ENCODE results near the gene HENMT1.

HENMT1 gene

GRCh38 chr1:108627951-108628350, 32.9 kb downstream of the HENMT1 start:
- DNase-seq (ENCODE audit: low read depth in 2 of 2) = no peak

DNA sequence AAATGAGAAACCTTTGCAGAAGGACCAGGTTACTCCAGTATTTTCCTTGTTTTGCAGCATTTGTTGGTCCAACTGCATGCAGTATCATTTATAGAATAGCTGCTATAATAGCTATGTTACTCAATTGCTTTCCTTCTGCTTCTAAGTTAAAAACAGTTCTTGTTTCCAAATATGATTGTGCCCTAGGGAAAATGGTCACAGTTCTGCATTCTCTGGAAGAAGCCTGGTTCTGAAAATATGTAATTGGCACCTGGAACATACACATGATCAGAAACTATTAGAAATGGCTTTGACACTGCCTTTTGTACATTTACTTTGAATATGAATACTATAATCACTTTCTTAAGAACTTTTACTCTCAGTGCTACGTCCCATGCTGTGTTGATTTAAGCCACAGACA, 33.6 kb downstream of the HENMT1 start:
- no peak for DNase-seq (ENCODE audit: low read depth in 2 of 2)

- DNase-seq (ENCODE audit: low read depth in 2 of 2) = no peak
Observed at GRCh38 chr1:108624069-108624468, 36.8 kb downstream of the HENMT1 start.

- DNase-seq (ENCODE audit: low read depth in 2 of 2) = no peak
Observed at GRCh38 chr1:108617724-108618056, 43.2 kb downstream of the HENMT1 start.

DNA sequence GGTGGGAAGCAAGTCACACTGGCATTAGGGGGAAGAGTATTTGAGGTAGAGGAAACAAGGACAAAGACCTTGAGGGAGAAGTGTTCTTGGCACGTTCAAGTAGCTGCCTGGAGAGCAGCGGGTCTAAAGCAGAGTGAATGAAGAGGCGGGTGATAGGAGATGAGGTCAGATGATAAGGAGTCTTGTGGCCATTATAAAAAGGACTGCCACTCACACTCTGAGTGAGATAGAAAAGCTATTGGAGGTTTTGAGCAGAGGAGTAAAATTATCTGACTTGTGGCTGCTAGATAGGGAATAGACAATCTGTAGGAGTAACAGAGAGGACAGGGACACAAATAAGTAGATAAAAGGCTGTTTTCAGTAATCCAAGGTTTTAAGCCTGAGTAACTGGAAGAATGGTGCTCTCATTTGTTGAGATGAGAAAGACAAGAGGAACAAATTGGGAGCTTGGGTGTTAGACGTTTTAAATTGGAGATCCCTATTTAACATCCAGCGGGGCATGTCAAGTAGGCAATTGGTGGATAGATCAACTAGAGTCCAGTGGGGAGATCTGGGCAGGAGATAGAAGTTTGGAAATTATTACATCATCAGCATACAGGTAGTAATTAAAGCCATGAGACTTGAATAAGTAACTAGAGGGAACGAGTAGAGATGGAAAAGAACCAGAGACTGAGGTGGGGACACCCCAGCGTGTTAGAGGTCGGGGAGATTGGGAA, 43.7 kb downstream of the HENMT1 start:
- DNase-seq (ENCODE audit: low read depth in 2 of 2) = no peak

DNA sequence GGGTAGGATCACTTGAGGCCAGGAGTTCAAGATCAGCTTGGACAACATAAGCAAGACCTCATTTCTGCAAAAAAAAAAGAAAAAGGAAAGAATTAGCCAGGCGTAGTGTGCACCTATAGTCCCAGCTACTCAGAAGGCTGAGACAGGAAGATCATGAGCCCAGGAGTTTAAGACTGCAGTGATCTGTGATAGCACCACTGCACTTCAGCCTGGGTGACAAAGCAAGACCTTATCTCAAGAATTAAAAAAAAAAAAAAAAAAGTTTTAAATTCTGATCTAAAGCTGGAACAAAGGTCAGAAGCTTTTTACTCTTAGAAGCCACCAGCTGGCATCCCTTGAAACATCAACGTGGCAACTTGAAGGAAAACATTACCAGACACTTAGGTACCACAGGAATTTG, 45.3 kb downstream of the HENMT1 start:
- DNase-seq (ENCODE audit: low read depth in 2 of 2) = no peak

DNA sequence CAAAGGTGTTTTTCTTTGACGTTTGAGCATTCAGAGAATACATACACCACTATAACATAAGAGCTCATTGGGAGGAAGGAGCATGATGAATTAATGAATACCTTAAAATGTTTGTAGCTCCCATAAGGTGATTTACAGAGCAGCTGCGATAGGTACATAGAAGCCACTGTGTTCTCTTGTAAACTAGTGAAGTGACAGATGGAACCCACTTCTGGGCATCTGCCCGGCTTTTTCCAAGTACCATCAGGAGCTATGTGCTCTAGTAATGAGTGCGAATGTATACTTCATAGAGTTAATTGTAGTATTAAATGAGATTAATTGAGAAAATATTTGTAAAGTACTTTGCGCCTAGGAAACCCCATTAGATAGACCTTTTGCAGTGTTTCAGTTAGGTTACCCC, 48.4 kb downstream of the HENMT1 start:
- DNase-seq (ENCODE audit: low read depth in 2 of 2) = no peak

GRCh38 chr1:108611984-108612383, 48.9 kb downstream of the HENMT1 start:
- DNase-seq (ENCODE audit: low read depth in 2 of 2) = no peak

DNA sequence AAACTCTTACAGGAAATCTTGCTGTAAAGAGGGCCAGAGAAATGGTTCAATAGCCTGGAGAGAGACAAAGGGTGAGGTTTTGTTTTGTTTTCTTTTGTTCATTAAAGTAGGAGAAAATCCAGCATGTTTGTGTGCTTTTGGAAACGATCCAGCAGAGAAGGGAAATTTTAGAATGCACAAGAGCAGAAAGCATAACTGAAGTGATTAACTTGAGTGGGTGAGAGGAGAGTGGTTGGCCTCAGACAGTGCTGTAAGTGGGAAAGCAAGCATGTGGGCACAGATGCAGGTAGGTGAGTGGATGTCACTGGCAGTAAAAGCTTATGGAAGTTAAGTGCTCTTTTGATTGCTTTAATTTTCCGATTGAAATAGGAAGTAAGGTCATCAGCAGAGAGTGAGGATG, 50.8 kb downstream of the HENMT1 start:
- DNase-seq (ENCODE audit: low read depth in 2 of 2) = no peak

- no peak for DNase-seq (ENCODE audit: low read depth in 2 of 2)
Observed at GRCh38 chr1:108609483-108610049, 51.3 kb downstream of the HENMT1 start.

DNA sequence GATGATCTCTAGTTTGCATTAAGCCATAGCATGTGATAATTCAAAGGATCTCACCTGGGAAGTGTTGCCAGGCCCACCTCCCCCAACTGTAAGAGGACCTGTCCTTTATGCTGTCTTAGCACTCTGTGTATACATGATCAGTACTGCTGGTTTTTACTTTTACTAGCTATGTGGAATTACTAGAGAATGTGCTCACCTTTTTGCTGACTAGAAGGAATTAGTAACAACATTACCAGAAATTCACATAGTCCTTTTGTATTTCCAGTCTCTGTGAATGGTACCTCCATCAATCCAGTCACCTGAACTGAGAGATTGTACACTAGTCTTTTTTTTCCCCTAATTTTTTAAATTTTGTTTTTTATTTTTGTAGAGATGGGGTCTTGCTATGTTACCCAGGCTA, 54.4 kb downstream of the HENMT1 start:
- no peak for DNase-seq (ENCODE audit: low read depth in 2 of 2)

GRCh38 chr1:108605633-108606032, 55.3 kb downstream of the HENMT1 start:
- DNase-seq (ENCODE audit: low read depth in 2 of 2) = no peak

- no peak for DNase-seq (ENCODE audit: low read depth in 2 of 2)
Observed at GRCh38 chr1:108601708-108602410, 59.0 kb downstream of the HENMT1 start.

DNA sequence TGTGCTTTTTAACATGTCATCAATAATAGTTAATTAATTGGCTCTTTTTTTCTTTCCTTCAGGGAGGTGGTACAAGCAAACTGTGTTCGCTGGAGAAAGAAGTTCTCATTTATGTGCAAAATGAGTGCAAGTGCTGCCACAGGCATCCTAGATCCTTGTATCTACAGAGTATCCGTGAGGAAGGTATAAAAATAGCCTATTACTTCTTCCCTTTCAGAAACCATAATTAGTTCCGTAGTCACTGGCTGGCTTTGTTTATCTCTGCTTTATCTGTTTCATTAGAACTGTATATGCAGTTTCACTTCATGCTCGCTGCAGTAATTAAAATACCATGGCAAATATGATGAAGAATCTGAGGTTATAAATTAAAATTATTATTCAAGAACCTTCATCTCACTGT, 60.4 kb downstream of the HENMT1 start:
- DNase-seq (ENCODE audit: low read depth in 2 of 2) = no peak

DNA sequence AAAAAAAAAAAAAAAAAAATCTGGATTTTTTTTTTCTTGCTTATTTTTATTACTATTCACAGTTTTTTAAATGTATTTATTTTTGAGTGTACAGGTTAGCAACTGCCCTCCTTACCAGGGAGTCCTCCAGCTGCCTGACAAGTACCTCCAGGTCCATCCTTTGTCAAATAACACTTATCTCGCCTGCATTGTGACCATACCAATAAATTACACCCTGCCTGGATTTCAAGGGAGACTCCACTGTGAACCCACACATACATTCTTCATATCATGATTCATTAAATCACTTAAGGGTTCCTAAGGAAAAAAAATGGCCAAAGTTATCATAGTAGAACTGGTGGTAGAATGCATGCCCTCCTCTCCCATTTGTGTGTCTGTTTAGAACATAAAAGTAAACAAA, 62.6 kb downstream of the HENMT1 start:
- no peak for DNase-seq (ENCODE audit: low read depth in 2 of 2)
